Stimulated activated CD8-positive, alpha-beta memory T cell treated with anti-CD3 and anti-CD28 coated beads, Interleukin-4, amount 100 ng/mL, for 24 hours (primary cell): ENCODE results near the gene MSL3B.
"Not testable (repeated sequence)": the region's sequence is repeated elsewhere in the genome, so short reads cannot be mapped to it uniquely, and the experiment has no call there.

ENCODE experiments used
- DNase-seq: peaks from one replicate; pipeline ENCODE4 v3.0.0-alpha.2; 2020; ENCODE audit warnings: low read depth

Gene MSL3B

DNA sequence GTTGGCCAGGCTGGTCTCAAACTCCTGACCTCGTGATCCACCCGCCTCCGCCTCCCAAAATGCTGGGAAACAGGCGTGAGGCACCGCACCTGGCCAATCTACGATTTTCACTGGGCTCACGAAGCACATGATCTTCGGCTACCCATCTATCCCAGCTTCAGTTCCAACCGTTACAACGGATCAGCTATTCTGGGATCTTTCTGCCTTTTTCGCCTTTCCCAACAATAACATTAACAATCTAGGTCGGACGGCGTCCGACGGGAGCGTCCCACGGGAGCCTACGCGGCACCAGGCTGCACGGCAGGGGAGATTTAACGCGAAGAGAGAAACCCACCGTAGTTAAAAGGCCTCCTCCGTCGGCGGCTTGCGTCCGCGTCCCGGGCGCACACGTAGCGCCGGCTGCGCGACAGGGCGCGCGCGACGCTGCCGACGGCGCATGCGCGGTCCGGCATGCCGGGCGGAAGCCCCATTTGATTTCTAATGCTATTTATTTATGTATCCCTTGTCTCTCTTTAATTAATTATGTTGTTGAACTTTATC is at the start of gene MSL3B:
TSS of gene MSL3B (minus strand) at position 394 of the 540 bp plus-strand sequence.
- DNase-seq, result peak; percentile 46

GRCh38 chr2:233917116-233917515 is 48.9 kb upstream of the MSL3B start, which contains the start of gene TRPM8:
Gene TRPM8, plus strand, starts transcription at chr2:233917373. Its CDS starts 9,165 bp downstream, at chr2:233926538.
- DNase-seq, result no peak

DNA sequence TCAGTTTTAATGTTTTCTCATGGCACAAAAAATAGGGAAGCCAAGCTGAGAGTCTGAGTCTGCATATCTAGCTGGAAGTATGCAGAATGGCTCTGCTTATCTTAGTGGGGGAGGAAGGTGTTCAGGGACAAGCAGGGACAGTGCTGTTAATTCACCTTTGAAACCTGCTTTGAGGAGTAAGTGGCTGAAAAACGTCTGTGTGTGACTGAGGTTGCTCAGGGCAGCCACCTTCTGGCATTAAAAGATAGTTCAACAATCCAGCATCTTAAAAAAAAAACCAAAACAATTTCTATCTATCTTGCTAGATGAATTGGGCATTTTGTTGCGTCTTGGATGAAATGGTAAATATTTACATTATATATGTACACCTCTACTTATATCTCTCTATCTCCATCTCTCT is 46.9 kb upstream of the MSL3B start:
- no peak for DNase-seq

DNA sequence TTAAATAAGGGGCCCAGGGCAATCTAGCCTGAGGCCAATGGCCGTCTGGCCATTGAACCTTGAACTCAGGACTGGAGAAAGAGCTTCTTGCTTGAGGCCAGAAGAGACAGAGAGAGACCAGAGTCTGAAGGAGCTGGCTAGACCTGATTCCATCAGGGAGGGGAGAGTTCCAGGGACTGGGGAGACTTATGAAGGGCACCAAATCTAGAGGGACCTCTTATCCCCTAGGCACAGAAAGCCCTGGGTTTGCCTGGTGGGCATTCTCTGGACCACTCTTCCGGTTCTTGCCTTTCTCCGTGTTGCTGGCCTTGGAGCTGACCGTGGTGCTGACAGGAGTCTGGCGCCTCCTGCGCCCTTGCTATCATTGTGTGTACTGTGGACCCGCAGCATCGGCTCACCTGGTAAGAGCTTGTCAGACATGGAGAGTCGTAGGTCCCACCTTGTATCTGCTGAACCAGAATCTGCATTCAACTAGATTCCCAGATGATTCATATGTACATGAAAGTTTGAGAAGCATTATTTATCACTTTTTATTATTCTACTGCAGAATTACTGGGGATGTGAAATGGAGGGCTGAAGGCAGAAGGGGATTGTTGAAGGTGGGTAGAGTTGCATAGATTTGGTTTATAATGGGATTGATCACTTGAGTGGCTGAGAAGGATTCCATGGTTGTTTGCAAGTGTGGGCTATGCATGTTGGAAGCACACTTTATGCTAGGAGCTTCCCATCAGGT is 44.7 kb upstream of the MSL3B start:
- DNase-seq, result no peak

GRCh38 chr2:233907627-233908026 is 39.4 kb upstream of the MSL3B start:
- no peak for DNase-seq

DNA sequence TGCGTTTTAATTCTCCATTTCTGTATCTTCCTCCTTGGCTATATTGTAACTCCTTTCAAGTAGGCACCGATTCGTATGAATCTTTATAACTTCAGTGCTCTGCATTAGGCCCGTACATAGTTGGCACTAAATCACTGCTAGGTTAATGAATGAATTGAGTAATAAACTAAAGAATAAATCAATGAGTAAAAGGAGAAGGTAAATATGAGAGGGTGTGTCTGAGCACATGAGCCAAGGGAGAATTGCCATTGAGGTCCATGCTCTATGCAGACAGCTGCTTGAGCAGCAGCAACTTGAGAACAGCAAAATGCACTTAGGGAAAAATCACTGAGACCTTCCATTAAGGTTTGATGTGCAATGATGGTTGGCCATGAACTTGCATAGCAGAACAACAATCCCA is 37.8 kb upstream of the MSL3B start:
- DNase-seq, result no peak

DNA sequence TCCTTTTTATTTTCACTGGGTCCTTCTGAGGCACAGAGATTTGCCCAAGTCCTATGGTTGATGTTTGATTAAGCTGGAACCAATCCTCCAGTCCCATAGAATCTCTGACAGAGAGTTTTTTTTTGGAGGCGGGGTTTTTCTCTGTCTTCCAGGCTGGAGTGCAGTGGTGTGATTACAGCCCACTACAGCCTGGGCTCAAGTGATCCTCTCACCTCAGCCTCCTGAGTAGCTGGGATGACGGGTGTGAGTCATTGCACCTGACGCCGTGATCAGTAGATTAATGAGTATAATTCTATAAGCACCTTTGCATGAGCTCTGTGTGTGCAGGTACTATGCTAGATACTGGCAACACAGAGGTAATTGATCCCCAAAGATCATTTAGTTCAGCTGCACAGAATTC is 33.7 kb upstream of the MSL3B start:
- no peak for DNase-seq

DNA sequence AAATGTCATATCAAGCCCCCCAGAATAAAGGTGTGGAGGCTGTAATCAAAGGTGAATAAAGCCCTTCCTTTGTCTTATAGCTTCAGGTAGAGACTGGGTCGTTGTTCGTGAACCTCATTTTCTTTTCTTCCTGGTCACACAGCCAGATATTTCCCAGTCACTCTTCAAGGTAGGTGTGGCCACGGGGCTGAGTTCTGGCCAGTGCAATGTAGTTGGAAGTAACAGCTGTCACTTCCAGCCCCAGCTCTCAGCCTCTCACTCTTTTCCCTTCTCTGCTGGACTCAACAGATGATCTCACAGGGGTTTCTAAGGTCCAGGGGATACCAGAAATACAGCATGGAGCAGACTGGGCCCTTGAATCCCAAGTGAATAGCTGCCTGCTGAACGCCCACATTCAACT is 33.2 kb upstream of the MSL3B start:
- no peak for DNase-seq

DNA sequence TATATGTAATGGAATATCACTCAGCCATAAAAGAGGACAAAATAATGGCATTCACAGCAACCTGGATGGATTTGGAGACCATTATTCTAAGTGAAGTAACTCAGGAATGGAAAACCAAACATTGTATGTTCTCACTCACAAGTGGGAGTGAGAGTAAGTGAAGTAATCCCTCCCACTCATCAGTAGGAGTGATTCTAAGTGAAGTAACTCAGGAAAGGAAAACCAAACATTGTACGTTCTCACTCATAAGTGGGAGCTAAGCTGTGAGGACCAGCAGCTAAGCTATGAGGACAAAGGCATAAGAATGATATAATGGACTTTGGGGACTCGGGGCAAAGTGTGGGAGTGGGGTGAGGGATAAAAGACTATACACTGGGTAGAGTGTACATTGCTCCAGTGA is 28.1 kb upstream of the MSL3B start:
- not testable (repeated sequence) for DNase-seq

DNA sequence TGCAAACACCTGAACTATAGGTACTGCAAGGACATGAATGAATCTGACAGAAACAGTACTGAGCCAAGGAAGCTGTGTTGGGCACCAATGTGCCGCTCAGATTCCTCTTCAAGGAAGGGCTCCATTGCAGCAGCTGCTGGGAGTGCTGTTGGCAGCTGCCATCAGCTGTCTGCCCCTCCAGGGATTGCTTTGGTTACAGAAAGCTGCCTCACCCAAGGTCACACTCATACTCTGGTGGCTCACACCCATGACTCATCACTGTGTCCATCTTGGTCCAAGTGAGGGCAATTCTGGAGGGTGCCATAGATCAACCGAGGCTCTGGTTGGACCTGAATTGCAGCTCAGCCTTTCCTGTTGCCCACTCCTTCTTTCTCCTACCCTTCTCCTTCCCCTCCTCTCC is 24.6 kb upstream of the MSL3B start:
- no peak for DNase-seq

GRCh38 chr2:233882353-233882752 is 14.2 kb upstream of the MSL3B start:
- DNase-seq, result no peak

- DNase-seq, result not testable (repeated sequence)
These were observed 3.9 kb upstream of the MSL3B start for GRCh38 chr2:233872125-233872524.

- DNase-seq, result no peak
These were observed 3.2 kb upstream of the MSL3B start for GRCh38 chr2:233871432-233871831.

GRCh38 chr2:233866479-233866878 is 1.7 kb downstream of the MSL3B start:
- DNase-seq, result no peak

DNA sequence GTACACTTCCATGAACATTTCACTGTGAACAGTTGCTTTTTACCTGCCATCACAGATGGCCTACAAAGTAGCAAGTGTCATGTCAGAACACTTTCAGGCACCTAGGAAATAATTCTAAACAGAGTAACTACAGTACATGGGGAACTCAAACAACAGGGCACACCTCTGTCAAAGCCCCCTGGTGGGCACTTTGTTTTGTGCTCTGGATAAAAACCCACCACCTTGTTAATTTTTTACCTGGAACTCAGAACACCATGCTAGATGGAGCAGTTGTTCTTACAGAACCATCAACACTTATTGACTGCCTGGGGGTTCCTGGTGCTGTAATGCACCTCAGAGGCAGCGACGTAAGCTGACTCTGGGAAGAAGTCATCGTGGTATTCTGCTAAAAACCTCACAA is 2.3 kb downstream of the MSL3B start:
- no peak for DNase-seq

DNA sequence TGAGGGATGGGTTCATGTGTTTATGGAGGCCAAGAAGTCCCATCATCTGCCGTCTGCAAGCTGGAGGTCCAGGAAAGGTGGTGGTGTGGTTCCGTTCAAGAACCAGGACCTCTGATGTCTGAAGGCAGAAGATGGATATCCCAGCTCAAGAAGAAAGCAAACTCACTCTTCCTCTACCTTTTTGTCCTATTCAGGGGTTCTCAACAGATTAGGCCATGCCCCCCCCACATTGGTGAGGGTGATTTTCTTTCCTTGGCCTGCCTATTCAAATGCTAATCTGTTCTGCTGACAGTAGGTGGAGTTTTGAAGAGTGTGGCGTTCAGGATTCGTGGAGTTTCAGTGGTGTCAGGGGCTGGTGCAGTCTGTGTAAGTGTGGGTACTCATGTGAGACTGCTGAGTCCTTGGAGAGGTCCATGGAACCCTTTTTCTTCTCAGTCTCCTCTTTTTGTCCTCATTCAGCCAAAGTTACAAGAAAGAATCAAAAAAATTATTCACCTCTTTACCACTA is 5.9 kb downstream of the MSL3B start:
- no peak for DNase-seq

- DNase-seq, result no peak
These were observed 9.9 kb downstream of the MSL3B start for GRCh38 chr2:233858331-233858730.

DNA sequence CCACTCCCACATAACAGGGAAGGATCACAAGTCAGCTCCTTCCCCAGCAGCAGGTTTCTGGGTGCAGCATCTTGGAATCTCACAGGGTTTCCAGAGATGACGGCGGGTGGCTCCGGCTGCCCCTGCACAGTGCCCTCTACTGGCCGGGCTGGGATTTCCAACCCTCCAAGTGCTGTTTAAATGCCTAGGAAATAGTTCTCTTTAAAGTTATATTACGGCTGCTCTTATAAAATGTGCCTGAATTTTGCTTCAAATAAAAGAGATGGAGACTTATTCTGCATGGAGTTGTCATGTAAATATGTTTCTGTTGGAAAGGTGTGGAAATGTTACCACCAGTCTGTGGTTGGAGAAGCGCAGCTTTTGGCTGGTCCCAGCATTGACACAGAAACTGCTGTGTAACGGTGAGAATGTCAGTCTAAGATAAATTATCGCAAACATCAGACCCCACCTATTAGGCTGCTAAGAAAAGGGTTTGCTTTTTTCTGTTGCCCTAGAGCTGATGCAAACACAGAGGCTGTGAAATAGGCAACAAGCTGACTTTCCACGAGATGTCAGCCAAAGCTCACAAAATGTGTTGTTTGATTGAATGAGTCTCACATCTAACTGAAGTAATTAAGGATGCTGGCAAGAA is 10.6 kb downstream of the MSL3B start:
- DNase-seq, result peak; percentile 23

GRCh38 chr2:233856184-233856583 is 12.0 kb downstream of the MSL3B start:
- no peak for DNase-seq

DNA sequence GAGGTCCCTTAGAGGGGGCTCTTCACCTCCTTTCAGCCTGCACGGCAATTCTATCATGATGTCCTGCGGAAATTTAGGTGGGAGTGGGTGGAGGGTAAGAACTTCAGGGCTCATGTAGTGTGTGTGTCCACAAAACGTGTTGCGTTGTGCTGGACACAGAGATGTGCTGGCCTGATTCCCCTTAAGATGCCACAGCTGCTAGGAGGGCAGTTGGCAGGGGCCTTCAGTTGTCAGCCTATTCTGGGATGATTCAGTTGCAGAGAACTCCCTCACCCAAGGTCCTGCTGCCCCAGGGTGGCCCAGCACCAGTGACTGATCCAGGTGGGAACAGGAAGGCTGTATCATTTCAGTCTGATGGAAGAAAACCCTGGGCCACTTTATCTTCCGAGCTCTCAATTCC is 12.8 kb downstream of the MSL3B start:
- no peak for DNase-seq

DNA sequence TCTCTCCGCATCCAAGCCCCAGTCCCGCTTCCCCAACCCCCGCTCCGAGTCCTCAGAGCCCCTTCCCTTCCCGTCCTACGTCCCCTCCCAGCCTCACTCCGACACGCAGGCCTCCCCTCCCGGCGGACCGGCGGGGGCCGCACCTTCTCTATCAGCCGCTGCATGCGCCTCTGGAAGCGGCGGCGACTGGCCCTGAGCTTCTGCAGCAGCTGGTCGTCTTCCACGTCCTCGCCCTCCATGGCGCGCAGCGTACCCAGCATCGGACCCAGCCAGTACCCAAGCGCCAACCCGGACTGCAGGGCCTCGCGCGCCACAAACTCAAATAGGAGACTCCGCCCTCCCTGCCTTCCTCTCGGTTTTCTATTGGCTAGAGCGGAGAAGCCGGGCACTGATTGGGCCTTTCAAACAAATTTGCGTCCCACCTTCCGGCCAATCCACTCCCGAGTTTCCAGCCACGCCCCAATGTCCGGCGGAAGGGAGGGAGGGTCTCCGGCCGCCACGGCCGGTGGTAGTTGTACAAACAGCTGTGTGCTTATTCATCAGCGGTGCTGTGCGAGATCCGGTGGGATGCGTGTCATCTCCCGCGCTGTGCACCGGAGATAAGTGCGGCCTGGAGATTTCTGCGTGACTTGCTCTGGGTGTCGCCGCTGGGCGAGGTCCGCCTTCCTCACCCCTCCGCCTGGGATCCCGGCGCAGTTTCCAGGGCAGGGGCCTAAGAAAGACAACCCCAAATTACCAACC is 13.8 kb downstream of the MSL3B start, which contains the start of gene HJURP:
TSS of gene HJURP (minus strand) at position 295 of the 741 bp plus-strand sequence. CDS start at position 260, 35 bp downstream.
- peak; percentile 84 for DNase-seq

GRCh38 chr2:233853883-233854240 is 14.3 kb downstream of the MSL3B start:
- DNase-seq, result no peak
